Stimulated activated CD8-positive, alpha-beta memory T cell treated with anti-CD3 and anti-CD28 coated beads, Interleukin-2, amount 100 ng/mL, for 1 hour (primary cell): ENCODE measurements around the gene KCNT1.

Experiments
- DNase-seq, 2 donors: peaks; one replicate each; pipeline ENCODE4 v3.0.0-alpha.2; 2020; ENCODE audit warnings: low read depth in 2 of 2

The KCNT1 gene

DNA sequence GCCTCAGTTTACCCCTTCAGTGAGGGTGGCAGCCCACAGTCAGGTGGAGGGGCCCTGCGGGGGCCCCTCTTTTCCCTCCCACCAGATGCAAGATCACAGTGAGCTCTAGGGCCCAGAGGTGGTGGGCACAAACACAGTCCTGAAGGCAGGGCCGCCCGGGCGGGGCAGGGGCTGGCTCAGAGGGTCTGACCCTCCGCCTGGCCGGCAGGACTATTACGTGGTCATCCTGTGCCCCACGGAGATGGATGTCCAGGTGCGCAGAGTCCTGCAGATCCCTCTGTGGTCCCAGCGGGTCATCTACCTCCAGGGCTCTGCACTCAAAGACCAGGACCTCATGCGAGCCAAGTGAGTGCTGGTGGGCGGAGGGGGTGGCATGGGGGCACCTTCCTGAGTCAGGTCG, 63.4 kb downstream of the KCNT1 start:
- DNase-seq: no peak

DNA sequence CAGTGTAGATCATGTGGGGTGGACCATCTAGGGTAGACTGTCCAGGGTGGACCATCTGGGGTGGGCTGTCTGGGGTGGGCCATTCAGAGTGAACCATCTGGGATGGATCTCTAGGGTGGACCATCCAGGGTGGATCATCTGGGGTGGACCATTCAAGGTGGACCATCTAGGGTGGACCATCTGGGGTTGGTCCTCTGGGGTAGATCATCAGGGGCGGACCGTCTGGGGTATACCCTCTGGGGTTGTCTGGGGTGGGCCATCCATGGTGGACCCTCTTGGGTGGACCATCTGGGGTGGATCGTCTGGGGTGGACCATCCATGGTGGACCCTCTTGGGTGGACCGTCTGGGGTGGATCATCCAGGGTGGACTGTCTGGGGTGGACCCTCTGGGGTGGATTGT, 64.3 kb downstream of the KCNT1 start:
- DNase-seq: no peak

DNA sequence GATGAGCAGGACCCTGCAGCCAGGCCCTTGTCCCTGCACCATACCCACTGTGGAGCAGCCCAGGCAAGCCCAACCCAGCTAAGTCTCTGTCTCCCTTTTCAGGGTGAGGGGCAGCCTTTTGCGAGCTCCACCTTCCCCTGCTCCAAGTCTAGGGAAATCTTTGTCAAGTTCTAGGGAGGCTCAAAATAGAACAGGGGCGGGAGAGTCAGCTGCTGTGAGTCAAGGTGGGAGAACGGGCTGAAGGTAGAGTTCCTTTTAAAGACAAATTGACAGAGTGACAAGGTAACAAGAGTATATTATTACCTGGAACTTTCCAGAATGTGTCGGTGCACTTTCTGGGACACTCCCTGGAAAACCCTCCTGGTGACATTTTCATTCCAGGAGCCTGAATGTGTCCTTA, 64.7 kb downstream of the KCNT1 start:
- DNase-seq: no peak

DNA sequence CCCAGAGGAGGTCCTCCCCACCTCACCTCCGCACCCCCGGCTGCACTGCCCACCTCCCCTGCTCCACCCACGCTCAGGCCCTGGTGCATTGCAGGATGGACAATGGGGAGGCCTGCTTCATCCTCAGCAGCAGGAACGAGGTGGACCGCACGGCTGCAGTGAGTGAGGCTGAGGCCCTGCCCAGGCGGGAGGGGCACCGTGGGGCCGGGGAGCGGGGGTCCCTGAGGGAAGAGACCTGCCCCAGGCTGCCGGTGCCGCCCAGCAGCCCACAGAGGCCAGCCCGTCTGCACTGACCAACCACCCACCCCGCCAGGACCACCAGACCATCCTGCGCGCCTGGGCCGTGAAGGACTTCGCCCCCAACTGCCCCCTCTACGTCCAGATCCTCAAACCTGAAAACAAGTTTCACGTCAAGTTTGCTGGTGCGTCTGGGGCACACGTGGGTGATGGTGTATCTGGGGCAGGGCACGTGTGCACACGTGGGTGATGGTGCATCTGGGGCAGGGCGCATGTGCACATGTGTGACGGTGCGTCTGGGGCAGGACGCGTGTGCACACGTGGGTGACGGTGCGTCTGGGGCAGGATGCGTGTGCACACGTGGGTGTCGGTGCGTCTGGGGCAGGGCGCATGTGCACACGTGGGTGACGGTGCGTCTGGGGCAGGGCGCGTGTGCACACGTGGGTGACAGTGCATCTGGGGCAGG, 66.7 kb downstream of the KCNT1 start:
- DNase-seq: no peak

DNA sequence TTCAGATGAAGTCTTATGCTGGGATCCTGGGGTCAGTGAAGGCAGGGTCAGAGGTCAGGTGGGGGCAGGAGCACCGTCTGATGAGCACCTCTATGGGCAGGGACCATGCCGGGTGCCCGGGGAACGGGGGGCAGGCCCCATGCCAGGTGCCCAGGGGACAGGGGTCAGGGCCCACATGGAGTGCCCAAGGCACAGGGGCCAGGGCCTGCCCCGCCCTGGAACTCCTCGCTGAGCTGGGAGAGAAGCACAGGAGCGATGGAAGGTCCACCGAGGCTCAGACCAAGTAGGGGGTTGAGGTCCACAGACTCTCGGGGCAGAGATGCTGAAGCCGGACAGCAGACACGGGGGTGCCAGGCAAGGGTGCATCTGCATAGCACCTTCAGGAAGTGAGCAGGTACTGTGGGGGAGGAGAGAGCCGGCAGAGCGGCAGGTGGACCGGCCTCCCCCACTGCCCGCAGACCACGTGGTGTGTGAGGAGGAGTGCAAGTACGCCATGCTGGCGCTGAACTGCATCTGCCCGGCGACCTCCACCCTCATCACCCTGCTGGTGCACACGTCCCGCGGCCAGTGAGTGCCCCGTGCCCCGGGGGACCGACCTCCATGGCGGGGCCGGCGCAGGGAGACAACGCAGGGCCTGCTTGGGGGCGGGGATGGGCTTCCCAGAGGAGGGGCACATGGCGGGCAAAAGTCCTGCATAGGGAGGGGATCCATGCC, 67.7 kb downstream of the KCNT1 start:
- DNase-seq: no peak

DNA sequence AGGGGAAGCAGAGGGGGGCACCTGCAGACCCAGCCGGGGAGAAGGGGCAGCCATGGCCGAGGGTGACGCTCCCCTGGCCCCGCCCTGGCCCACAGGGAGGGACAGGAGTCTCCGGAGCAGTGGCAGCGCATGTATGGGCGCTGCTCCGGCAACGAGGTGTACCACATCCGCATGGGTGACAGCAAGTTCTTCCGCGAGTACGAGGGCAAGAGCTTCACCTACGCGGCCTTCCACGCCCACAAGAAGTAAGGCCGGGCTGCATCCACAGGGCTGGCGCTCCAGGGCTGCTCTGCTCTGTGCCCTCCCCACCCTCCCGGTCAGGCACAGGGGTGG, 68.2 kb downstream of the KCNT1 start:
- DNase-seq: no peak

DNA sequence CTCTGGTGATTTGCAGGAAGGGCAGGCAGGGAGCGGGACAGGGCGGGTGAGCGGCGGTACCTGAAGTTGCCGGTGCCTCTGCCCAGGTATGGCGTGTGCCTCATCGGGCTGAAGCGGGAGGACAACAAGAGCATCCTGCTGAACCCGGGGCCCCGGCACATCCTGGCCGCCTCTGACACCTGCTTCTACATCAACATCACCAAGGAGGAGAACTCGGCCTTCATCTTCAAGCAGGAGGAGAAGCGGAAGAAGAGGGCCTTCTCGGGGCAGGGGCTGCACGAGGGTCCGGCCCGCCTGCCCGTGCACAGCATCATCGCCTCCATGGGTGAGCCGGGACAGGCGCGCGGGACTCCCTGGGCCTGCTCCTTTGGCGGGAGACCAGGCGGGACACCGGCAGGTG, 68.8 kb downstream of the KCNT1 start:
- DNase-seq: no peak

DNA sequence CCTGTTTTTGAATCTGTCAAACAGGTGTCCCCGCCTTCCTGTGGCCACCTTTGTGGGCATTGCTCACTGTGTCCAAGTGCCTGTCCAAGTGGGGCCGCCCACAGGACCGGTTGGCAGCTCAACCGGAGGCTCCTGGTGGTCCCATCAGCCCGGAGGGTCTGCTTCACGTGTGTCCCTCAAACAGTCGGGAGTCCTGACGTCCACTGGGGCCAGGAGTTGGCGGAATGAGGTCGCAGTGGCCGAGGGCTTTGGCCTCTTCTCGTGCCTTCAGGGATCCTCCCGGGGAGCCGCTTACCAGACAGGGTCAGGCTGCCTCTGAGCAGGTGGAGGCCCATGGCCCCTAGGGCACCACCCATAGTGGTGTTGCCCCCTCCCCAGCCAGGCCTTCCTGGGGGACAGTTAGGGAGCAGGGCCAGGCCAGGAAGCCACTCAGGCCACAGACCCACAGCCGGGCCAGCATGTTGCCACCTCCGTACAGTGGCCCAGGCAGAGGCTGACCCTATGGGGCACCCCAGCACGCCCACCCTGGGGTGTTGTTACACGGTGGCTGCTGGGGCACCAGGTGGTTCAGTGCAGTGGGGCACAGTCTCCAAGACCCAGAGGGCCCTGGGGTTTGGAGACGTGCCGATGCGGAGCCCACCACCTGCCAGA, 69.5 kb downstream of the KCNT1 start:
- DNase-seq: no peak

DNA sequence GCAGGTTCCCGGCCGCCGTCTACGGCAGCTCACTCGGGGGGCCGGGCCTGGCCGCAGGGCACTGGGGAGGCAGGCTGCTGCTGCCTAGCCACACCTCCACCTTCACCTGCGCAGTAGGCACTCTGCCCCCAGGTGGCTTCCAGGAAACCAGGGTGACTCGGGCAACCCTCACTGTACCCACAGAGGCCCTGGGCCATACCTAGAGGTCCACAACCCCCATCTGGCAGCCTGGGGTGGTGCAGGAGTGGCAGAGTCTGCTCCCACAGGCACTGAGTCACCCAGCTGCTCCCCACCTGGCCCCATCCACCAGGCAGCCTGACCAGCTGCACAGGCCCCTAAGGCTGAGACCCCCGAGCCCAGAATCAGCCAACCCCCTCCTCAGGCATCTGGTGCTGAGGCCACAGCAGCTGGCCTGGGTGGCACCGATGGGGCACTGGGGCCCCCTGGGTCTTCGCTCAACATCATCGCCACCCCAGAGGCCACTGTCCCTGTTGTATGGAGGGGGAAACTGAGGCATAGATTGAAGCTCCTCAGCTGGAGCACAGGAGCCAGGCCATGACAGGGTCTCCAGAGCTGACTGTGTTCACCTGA, 70.2 kb downstream of the KCNT1 start:
- no peak for DNase-seq

DNA sequence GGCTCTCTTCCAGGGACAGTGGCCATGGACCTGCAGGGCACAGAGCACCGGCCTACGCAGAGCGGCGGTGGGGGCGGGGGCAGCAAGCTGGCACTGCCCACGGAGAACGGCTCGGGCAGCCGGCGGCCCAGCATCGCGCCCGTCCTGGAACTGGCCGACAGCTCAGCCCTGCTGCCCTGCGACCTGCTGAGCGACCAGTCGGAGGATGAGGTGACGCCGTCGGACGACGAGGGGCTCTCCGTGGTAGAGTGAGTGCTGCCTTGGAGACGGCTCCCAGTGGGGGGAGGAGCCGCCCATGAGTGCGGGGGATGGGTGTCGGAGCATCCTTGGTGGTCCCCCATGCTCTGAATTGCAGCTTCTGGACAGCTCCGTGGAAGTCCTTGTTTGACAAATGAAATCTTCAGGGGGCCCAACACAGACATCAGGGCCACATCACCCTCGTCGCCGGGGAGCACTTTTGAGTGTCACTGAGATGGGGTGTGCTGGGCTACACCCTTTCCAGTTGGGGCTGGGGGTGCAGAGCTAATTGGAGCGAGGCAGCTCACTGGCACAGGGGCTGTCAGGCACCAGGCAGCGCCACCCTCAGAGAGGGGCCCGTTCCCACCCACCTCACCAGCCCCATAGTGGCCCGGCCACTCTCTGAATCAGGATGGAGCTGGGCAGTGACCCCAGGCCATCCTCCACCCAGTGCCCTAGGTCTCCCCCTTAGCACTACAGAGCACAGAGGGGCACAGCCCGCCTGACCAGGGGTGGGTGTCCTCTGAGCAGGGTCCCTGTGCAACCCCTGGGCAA, 70.9 kb downstream of the KCNT1 start:
- no peak for DNase-seq

DNA sequence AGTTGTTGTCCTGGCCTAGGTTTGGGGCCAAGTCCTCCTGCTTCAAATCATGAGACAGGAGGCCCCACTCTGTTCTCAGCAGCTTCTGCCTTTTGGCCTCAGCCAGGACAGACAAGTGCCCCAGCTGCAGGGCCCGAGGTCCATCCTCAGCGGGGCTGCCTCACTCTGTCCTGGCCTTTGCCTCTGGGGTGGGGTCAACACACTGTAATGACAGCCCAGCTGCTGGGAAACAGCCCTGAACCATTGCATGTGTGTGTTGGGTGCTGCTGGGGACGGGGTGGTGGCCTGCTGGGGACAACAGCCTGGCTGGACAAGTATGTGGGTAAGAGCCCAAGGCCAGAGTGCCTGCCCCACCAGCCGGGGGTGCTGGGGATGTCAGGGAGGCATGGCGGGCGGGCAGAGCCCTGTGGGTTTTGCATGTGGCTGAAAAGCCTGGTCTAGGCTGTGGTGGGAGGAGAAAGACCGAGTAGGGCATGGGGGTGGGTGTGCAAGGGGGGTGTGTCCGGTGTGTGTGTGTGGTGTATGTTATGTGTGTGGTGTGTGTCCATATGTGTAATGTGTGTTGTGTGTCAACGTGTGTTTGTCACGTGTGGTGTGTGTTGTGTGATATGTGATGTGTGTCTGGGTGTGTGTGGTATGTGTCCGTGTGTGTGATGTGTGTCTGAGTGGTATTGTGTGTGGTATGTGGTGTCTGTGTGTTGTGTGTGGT, 71.7 kb downstream of the KCNT1 start:
- DNase-seq: no peak

DNA sequence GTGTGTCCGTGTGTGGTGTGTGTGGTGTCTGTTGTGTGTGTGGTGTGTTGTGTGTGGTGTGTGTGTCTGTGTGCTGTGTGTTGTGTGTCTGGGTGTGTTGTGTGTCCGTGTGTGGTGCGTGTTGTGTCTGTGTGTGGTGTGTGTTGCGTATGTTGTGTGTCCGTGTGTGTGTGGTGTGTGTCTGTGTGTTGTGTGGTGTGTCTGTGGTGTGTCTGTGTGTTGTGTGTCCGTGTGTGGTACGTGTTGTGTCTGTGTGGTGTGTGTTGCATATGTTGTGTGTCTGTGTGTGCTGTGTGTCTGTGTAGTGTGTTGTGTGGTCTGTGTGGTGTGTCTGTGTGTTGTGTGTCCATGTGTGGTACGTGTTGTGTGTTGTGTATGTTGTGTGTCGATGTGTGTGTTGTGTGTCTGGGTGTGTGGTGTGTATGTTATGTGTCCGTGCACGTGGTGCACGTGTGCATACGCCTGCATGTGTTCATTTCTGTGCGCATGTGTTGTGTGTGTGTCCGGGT, 72.3 kb downstream of the KCNT1 start:
- no peak for DNase-seq

DNA sequence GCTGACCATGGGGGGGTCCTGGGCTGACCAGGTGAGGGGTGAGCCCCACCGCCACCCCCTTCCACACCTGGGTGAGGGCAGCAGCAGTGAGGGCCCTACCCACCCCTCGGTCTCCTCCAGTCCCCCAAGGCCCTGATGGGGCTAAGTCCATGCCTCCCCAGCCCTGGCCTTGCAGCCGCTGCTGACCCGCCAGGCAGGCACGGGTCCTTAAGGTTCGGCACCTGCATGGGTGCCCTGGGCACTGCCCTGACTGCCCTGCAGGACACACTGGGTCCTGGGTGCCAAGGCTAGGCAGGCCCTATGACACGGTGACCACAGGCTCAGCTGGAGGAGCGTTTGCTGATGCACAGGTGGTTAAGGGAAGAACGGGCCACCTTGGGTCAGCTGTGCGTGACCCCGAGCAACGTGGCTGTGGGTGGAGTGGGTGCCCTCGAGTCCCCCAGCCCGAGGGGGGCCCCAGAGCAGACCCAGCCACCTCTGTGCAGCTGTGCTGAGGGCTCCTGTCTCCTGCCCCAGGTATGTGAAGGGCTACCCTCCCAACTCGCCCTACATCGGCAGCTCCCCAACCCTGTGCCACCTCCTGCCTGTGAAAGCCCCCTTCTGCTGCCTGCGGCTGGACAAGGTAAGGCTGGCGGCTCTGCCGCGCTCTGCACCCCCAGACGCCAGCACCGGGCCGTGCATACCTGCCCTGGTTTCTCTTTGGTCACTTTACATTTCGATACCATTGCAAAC, 73.0 kb downstream of the KCNT1 start:
- DNase-seq: no peak

DNA sequence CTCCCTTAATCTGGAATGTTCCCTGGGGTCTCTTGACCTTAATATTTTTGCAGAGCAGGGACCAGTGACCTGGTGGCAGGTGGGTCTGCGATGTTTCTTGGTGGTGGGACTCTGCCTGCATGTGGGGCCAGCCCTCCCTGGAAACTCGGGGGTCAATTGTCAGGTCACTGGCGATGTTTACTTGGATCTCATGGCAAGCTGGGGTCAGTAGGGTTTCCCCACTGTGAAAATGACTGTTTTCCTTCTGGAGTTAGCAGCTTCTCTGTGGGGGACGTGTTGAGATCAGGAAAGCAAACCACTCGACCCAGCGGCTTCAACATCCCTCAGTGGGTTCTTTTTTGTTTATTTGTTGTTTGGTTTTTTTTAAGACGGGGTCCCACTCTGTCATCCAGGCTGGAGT, 73.9 kb downstream of the KCNT1 start:
- no peak for DNase-seq

DNA sequence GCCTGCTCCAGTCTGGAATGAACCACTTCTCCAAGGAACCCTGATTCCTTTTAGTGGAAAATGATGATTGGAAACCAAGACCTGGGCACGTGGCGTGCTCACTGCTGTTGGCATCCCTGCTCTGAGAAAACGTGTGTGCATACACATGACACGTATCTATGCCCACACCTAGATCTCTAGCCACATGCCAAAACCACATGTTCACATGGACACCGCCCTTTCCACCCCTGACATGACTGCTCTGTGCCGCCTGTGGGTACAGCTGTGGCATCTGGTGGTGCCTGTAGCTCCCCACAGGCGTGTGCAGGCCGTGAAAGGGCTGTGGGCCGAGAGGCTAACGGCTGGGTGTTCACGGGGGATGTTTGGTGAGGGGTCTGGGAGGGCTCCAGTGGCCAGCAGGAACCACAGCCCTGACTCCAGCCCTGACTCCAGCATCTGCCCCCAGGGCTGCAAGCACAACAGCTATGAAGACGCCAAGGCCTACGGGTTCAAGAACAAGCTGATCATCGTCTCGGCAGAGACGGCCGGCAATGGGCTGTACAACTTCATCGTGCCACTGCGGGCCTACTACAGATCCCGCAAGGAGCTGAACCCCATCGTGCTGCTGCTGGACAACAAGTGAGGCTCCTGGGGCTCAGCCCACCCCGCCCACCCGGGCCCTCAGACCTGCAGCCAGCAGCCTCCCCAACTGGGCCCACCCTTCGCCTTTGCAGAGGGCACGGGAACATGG, 75.1 kb downstream of the KCNT1 start:
- no peak for DNase-seq

DNA sequence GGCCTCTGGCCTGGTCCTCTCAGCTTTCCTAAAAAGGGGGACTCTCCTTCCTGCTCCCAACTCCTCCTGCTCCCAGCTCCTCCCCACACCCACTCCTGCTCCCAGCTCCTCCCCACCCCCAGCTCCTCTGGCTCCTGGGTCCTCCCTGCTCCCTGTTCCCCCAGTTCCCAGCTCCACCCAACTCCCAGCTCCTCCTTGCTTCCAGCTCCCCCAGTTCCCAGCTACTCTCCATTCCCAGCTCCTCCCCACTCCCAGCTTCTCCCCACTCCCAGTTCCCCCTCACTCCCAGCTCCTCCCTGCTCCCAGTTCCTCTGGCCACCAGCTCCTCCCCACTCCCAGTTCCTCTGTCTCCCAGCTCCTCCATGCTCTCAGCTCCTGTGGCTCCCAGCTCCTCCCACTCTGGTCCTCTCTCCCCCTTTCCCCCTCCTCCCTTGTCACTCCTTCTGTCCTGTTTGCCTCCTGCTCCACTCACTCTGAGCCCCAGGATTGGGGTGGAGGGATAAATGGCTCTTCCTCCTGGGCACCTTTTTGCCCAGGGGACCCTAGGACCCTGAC, 75.7 kb downstream of the KCNT1 start:
- DNase-seq: no peak

DNA sequence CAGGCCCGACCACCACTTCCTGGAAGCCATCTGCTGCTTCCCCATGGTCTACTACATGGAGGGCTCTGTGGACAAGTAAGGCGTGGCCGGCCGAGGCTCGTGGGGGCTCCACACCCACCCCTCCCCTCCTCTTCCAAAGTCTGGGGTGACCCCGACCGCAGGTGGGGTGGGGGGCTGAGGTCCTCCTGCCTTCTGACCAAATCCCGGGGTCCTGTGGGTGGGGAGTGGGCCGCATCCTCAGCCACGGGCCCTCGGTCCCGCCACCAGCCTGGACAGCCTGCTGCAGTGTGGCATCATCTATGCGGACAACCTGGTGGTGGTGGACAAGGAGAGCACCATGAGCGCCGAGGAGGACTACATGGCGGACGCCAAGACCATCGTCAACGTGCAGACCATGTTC, 76.4 kb downstream of the KCNT1 start:
- DNase-seq: no peak

DNA sequence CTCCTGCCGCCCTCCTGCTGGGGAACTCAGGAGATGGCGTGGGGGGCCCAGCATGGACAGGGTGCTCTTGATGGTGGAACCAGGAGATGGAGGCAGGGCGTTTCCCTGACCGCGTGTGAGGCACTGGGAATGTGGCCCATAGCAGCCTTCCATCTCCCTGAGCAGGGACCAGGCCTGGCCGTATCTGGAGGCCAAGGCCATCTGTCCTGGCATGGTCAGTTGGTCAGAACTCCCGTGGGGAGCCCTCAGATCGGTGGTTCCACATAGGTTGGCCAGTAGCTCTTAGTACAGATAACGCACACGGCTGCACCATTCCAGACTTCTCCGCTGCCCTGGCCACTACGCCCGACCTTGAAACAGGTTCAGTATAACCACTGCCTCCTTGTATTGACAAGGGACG, 77.6 kb downstream of the KCNT1 start:
- DNase-seq: no peak

DNA sequence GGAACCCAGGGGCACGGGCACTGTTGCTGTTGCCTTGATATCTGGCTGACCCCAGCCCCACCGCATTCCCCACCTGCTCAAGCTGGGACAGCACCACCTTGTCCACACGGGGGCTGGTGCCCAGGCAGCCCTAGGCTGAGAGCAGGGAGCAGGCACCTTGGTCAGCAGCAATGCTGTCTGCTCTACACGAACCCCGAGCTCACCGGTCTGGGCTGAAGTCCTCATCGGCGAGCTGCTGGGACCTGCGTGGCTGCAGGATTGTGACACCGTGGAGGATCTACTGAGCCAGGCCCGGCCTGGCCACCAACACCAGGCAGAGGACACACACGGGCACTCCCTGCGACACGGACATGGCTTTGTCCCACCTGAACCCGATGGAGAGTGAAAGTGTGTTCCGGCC, 78.1 kb downstream of the KCNT1 start:
- DNase-seq: no peak

DNA sequence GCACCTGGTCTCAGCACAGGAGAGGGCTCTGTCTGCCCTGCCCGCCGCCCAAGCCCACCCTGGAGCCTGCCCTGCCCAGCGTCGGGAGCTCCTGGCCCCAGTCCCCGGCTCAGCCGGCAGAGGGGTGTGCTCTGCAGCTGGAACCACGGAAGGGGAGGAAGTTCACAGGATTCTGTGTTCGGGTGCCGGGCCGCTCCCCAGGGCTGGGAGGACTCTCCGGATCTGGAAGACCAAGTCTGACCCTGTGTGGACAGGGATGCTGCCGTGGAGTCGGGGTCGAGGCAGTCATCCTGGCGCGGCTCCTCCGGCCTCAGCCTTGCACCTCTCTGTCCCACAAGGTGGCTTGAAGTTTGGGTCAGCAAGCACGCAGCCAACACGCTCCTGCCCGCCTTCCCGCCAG, 78.6 kb downstream of the KCNT1 start:
- no peak for DNase-seq
